HG03378 (cell line): Measurements from ENCODE around the gene SPAG8.

Experiments used
- ATAC-seq: cut with Tn5 transposase; IDR thresholded peaks from one replicate; pipeline ENCODE4 v1.9.1; 2021; ENCODE audit warnings: mild to moderate bottlenecking, moderate library complexity; ENCODE audit not compliant: unreplicated experiment

Gene SPAG8, protein sequence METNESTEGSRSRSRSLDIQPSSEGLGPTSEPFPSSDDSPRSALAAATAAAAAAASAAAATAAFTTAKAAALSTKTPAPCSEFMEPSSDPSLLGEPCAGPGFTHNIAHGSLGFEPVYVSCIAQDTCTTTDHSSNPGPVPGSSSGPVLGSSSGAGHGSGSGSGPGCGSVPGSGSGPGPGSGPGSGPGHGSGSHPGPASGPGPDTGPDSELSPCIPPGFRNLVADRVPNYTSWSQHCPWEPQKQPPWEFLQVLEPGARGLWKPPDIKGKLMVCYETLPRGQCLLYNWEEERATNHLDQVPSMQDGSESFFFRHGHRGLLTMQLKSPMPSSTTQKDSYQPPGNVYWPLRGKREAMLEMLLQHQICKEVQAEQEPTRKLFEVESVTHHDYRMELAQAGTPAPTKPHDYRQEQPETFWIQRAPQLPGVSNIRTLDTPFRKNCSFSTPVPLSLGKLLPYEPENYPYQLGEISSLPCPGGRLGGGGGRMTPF

GRCh38 chr9:35812025-35812602 lies at the start of gene SPAG8:
TSS of gene SPAG8 (minus strand) at chr9:35812262. CDS start at chr9:35812147, 115 bp downstream.
- ATAC-seq: peak; percentile 62

GRCh38 chr9:35861161-35861897 lies 49.3 kb upstream of the SPAG8 start:
- ATAC-seq: no peak

DNA sequence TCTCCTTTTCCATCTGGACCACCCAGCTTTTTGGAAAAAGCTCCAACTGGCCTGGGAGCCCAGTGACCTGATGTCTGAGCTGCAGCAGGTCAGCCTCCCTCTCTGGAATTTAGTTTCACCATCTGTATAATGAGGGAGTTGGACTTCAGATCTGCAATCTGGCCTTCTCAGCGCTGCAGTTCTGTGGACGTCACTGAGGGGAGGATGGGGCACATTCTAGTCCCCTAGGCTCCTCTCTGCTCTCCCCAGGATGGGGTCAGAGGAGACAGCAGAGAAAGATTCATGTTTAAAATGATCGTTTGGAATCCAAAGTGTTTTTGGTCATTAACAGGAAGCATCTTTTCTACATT lies 47.9 kb upstream of the SPAG8 start:
- ATAC-seq: no peak

- ATAC-seq: no peak
Observed at GRCh38 chr9:35859310-35859989, 47.4 kb upstream of the SPAG8 start.

- ATAC-seq: no peak
Observed at GRCh38 chr9:35858458-35858857, 46.4 kb upstream of the SPAG8 start.

DNA sequence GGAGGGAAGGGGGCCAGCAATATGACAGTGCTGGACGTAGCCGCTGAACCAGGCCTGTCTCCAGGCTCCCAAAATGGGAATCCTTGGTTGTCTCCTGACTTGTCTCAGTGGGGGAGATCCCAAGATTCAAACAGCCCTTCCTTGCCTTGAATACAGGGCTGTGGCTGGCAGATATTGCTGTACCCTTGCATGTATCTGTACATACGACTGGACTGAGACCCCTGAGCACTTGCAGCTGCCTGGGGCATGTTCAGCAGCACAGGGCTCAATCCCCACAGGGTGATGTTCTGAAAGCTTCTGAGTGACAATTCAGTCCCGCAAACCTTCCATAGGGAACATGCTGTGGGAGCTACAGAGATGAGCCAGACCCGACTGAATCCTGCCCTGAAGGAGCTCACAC lies 44.8 kb upstream of the SPAG8 start:
- no peak for ATAC-seq

DNA sequence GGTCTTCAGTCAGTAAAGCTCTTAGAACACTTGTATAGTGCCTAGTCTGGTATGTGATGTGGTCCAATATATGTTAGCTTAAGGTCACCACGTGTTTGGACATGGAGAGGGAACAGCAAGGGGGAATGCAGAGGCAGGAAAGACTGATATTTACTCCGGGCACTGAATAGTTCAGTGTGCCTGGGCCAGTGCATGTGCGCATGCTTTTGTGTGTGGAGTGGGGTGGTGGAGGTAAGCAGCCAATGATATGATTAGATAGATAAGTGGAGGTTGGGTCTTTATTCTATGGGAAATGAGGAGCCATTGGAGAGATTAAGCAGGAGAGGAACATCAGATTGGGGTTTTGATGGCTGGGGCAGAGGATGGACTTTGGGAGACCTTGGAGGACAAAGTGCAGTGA lies 44.1 kb upstream of the SPAG8 start:
- no peak for ATAC-seq

DNA sequence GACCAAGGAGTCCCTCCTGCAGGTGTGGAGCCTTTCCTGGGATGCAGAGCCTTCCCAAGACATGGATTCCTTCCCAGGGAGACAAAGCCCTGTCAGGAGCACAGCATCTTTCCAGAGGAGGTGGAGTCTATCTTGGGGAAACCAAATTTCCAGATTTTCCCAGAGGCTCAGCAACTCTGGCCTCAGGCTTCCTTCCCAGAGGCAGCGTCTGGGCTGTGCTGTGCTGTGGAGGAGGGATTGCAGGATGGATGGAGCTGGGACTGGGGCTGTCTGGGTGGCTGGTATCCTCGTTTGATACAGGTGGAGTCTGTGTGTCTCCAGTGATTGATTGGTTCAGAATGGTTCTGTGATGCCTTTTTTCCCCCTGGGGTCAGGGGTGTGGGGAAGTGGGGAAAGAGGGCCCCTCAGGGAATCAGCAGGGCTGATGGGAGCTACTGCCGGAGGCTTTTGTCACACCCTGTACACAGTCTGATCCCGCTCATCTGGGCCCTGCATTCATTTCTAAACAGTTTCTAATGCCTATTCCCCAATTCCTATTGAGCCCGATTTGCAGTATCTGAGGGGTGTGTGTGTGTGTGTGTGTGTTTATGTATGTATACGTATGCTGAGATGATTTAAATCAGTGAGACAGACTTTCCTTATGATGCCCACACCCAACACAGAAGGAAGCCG lies 42.2 kb upstream of the SPAG8 start:
- no peak for ATAC-seq

DNA sequence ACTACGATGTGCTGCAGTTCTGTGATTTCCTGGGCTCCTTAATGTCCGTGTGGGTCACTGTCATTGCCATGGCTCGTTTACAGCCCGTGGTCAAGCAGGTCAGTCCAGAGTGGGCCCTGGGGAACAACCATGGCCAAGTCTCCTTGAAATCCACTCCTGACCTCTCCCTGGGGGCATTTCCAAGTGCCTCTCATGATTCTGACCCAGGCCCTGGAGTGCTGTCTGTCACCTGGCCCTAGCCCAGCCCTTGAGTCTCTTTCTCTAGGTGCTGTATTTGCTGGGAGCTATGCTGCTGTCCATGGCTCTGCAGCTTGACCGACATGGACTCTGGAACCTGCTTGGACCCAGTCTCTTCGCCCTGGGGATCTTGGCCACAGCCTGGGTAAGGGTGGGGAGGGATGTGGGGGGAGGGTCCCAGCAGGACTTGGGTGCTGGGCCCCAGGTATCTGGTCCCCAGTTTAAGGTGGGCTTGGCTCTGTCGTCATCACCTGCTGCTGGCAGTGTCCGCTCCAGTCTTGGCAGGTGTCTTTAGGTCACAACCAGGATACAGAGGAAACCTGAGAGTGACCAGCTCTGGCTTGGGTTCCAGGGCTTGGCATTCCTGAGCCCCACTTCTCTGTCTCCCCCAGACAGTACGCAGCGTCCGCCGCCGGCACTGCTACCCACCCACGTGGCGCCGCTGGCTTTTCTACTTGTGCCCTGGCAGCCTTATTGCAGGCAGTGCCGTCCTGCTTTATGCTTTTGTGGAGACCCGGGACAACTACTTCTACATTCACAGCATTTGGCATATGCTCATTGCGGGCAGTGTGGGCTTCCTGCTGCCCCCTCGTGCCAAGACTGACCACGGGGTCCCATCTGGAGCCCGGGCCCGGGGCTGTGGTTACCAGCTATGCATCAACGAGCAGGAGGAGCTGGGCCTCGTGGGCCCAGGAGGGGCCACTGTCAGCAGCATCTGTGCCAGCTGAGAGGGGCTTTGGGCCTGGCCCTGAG lies 41.1 kb upstream of the SPAG8 start:
- no peak for ATAC-seq

- no peak for ATAC-seq
Observed at GRCh38 chr9:35852267-35852815, 40.3 kb upstream of the SPAG8 start.

DNA sequence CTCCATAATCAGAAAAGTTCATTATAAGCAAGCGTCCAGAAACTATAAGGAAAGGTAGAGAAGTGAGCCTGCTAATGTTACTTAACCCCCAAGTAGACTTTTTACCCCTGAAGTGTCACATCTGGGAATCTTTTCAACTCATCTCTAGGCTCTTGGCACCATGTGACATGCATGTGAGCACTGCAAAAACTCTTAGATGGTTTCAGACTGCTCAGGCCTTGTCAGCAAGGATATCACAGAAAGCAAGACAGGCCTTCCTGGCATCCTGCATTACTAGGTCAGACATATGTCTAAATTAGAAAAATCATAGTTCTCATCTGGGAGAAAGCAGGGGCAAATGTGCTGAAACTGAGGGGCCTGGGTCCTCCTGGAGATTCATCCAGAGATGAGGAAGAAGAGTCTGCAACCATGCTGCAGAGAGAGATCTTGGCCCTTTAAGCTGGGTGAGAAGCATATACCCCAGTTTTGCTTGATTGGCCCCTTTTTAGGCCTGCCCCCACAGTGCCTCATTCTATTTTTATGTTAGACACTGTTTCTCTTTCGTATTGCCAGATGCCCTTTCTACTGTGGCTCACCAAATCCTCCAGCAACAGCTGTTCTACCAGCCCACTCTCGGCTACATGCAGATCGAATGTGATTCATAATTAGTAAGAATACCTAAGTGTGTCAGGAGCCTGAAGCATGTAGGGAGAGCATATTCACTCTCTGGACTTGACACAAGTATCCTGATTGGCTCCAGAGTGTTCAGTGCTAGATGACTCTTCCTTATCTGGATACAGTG lies 35.9 kb upstream of the SPAG8 start:
- ATAC-seq: peak; percentile 94

DNA sequence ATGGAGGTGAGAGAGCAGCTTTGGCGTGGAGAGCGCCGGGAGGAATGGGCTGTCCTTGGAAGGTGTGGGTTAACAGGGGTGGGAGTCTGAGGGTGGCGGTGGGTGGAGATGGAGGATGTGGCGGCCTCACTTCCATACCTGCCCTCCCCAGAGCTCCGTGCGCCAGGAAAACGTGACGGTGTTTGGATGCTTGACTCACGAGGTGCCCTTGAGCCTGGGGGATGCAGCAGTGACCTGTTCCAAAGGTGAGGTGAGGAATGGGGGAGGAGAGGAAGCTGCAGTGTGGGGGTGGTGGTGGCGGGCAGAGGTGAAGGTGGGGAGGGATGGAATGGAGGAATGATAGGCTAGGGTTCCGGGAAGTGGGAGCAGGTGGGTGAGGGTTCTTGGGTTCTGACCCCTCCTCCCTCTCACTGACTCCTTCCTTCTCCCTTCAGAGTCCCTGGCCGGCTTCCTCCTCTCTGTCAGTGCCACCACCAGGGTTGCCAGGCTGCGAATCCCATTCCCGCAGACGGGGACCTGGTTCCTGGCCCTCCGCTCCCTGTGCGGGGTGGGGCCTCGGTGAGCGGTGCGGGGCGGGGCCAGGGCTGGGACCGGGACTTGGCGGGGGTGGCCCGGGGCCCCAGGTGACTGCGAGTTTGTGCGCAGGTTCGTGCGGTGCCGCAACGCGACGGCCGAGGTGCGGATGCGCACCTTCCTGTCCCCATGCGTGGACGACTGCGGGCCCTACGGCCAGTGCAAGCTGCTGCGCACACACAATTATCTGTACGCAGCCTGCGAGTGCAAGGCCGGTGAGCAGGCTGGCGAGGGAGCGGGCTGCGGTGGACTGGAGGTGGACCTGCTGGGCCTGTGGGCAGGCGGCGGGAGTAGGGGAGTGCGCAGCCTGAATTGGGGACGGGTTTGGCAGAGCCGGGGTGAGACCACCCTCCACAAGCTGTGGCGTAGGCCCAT lies 34.0 kb upstream of the SPAG8 start:
- no peak for ATAC-seq

DNA sequence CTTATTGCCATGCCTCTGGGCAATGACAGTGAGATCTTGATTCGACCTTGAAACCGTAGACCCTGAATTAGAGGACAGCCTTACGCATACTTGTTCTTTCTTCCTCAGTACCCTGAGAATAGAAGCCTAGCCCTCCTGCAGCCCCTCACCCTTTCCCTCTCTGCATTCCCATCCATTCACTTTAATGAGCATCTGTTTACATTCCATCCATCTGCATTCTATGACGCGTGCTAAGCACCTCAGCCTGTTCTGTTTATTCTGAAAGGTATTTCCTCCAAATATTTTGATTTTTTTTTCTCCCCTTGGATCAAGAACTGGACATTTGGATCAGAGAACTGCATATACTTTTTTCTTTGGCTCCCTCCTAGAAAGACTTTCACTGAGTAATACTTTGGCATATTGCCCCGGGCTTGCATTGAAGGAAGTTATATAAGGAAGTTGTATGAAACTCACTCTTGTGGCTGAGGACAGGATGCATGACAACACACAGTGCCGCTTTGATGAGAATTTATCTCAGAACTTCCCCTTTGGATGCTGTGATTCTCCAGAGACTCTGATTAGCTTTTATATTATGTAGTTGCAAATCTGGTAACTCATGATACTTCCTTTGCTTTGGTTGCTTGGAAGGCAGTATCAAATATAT lies 32.7 kb upstream of the SPAG8 start:
- peak; percentile 33 for ATAC-seq

DNA sequence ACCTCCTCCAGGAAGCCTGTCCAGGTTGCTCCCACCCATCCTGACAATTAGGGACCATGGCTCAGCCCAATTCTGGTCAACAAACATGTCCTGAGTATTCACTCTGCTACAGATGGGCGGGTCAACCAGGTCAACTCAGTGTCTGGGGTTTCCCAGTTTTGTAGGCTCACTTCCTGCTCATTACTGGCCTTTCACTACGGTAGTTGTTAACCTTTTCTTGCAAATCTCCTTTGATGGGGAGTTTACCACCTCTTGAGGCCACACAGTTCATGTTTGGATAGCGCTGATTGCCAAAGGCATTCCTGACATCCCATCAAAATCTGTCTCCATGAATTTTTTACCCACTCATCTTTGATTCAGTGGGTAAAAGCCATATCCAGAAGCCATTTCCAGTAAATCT lies 30.7 kb upstream of the SPAG8 start:
- peak; percentile 75 for ATAC-seq

DNA sequence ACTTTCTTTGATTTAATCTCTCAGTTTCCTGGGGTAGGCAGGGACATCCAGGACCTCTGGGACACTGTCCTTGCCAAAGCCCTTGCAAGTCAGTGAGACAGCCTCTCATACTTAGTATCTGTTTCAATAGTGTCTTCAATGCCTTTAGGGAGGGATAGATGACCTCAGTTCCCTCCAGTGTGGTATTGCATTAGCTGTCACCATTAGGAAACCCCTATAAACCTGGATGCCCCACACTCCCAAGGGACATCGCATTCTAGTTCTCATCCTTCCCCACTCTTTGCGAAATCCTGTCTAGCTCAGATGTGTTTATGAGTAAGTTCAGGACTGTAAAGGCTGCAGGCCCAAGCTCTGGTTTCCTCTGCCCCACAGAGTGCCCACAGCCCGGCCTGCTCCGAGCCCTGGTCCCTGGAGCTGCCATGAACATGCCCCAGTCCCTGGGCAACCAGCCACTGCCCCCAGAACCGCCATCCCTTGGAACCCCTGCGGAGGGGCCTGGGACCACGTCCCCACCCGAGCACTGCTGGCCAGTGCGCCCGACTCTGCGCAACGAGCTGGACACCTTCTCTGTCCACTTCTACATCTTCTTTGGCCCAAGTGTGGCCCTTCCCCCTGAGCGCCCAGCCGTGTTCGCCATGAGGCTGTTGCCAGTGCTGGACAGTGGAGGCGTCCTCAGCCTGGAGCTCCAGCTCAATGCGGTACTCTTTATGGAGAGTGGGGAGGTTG lies 30.1 kb upstream of the SPAG8 start:
- ATAC-seq: no peak

- no peak for ATAC-seq
Observed at GRCh38 chr9:35841645-35841900, 29.5 kb upstream of the SPAG8 start.
